GM19099 (cell line): ENCODE measurements around the gene RASA3.

Source experiments
- POLR2A ChIP-seq: IDR thresholded peaks from 3 replicates; pipeline ENCODE4 v1.6.1; 2011; ENCODE audit warnings: low read depth; ENCODE audit not compliant: insufficient read length; ENCODE audit errors: extremely low read depth

RASA3 gene

GRCh38 chr13:113991676-113992179, 140.7 kb downstream of the RASA3 start:
- no peak for TF ChIP-seq POLR2A

DNA sequence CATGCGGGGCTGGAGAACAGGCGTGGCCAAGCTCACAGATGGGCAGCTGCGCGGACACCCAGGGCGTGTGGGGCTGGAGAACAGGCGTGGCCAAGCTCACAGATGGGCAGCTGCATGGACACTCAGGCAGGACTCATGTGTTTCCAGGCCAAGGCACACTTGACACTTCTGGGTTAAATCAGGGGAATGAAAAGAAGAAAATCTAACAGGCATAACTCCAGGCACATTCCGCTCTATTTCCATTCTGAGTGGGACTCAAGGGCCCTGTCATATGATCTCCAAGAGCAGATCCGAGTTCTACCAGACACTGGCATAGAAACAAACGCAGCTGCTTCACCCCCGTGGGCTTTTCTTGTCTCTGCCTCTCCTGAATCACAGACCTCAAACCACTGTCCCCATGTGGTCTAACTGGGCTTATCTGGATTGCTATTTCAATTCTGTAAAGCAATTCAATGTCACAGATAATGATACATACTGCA, 141.2 kb downstream of the RASA3 start:
- no peak for TF ChIP-seq POLR2A

GRCh38 chr13:113990321-113990837, 142.0 kb downstream of the RASA3 start:
- no peak for TF ChIP-seq POLR2A

- TF ChIP-seq POLR2A, result no peak
Measured at GRCh38 chr13:113989585-113990300, 142.7 kb downstream of the RASA3 start.

GRCh38 chr13:113982296-113982661, 150.1 kb downstream of the RASA3 start:
- no peak for TF ChIP-seq POLR2A

DNA sequence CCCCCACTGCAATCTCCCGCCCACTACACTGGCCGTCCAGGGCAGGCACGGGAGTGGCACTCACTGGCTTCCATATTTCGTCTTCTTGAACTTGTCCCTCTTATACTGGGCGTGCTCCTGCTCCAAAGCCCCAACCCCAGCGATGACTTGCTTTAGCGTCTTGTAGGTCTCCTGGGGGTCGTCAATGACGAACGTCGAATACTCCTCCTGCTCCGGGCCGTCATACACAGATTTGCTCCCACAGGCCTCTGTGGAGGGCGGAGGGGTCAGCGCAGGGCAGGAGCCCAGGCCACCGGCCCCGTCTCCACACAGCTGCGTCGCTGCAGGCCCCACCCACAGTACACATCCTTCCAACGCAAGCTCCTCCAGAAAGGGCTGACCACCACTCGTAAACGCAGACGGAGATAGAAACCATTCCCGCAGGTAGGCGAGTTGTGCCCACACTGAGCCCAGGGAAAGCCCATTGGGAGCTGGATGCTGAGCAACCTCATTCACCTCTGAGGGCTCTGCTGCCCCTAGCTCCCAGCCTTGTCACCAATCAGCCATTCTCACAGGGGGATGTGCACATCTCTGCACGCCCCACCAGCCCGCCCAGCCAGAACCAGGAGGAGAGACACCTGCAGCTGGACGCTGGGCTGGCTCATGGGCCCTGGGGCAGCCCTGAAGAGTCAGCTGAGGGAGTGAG, 150.7 kb downstream of the RASA3 start:
- no peak for TF ChIP-seq POLR2A

DNA sequence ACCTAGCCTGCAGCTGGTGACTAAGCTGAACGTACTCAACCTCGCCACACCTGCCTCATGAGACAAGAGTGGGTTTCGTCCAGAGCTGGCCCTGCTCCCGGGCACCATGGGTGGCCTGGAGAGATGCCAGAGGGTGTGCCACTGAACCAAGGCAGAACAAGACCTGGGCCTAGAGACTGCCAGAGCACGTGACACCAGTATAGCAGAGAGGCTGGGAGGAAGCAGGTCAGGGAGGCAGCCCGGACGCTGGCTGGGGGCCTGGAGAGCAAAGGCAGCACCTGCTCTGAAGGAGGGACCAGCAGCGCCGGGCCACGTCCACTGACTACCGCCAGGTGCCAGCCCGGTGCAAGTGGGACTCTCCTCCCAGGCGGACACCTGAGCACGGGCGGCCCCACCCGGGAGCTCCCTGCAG, 151.2 kb downstream of the RASA3 start:
- no peak for TF ChIP-seq POLR2A

DNA sequence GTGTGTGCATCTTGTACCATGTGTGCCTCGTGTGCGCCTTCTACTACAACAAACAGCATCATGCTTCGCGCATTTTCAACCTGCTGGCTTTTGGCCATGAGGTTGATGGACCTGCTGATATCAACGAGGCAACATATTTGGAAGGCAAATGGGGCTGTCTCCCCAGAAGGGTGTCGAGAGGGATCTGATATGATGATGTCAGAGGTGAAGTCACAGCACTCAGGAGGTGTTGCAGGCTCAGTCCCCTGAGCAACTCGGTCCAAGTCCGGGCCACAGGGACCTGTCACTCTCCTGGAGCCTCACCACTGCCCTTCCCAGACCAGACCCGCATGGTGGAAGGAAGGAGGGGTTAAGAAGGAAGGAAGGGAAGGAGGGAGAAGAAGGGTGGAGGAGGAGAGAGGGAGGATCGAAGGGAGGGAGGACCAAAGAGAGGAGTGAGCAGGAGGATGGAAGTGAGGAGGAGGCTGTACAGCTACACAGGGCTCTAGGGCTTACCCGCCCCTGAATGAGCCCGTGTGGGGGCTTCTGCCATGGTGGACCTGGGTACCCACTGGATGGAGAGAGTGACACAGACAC, 151.8 kb downstream of the RASA3 start:
- TF ChIP-seq POLR2A, result no peak

DNA sequence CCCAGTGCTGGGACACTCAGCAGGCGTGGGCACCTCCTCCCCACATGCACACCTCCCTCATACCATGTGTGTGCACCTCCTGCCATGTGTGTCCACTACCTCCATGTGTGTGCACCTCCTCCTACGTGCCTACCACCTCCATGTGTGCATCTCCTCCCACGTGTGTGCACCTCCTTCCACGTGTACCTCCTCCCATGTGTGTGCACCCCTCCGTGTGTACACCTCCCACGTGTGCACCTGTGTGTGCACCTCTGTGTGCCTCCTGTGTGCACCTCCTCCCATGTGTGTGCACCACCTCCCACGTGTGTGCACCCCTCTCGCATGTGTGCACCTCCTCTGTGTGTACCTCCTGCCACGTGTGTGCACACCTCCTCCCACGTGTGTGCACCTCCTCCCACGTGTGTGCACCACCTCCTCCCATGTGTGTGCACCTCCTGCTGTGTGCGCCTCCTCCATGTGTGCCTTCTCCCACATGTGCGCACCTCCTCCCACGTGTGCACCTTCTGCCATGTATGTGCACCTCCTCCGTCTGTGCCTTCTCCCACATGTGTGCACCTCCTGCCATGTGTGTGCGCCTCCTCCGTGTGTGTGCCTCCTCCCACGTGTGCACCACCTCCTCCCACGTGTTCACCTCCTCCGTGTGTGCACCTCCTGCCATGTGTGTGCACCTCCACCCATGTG, 152.5 kb downstream of the RASA3 start:
- no peak for TF ChIP-seq POLR2A

DNA sequence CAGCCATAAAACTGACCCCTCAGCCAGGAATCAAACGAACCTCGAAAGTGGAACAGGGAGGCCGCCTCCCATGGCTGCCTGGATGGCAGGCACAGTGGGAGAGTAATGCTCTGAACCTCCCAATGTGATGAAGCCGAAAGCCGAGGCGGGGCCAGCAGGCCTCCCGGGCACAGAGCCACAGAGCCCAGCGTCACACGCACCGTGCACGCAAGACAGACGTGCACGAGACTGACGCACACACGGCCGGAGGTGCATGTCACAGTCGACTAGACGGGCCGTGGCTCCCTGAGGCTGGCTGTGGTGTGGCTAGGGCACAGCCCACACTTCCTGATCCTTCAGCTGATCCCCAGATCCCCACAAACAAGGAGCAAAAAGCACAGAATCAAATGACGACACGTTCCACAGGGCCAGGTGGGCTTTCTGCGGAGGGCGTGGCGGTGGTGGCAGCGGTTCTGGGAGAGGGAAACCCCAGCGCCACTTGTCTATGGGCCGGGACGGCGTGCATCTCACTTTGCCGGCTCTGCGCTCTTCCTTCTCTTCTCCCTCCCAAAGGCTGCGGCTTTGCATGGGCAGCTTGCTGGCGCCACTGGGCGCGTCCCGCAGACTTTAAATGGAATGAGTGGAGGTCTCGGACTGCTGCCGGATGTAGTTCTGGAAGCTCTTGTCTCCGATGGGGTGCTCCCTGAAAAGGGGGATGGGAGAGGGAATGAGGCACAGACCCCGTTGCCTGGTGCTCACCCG, 153.5 kb downstream of the RASA3 start:
- no peak for TF ChIP-seq POLR2A

DNA sequence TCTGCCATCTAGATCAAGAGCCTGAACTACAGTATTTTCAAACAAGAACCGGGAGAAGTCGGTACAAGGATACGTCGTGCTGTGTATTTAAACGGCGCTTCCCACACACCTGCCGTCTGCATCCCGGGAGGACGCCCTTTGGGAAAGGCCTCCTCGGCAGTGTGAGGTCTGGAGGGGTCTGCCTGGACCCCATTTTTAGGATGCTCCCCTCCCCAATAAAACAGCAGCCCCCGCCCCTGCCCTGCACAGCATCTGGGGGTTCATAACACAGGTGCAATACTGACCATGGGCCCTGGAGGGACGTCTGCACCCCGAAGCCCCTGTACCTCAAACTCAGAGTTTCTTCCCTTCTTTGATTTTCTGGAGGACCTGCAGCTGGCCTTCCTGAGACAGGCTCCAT, 154.4 kb downstream of the RASA3 start:
- no peak for TF ChIP-seq POLR2A

- no peak for TF ChIP-seq POLR2A
Measured at GRCh38 chr13:113976711-113977684, 155.4 kb downstream of the RASA3 start.

GRCh38 chr13:113975416-113975815, 157.0 kb downstream of the RASA3 start:
- no peak for TF ChIP-seq POLR2A
